ENCODE results near the gene TNN.
A peak's percentile ranks its signal among the peaks of the same experiment; 100 is the strongest.

The TNN gene

DNA sequence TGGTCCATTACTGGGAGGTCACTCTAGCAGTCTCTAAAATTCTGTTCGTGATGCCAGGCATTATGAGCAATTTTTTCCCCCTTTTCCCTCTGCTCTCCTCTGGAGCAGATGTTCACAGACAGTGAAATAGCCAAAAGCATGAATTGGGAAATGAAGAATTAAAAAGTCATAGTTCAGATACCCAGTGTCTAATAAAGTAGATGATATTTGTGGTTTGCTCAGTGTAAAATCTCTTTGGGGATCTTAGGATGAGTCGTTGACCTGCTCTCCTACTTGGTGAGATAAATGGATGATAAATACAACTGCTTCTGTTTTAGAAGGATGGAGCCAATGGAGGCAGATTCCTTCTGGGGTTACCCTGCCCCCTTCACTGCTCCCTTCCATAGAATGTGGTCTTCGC, 68.6 kb downstream of the TNN start:
- no peak overlapping the region for H3K4me3 ChIP-seq (ENCODE audit: low read depth, low read length)
- in situ Hi-C loops (cut with HindIII; ENCODE audit: low sequenced_read_pairs) = no loop called here
- TF ChIP-seq CTCF (IDR thresholded peaks at IDR 0.05; ENCODE audit: low read depth, low read length) = no peak
- DNase-seq (ENCODE audit: low read depth, low spot score) = no peak

- no peak for TF ChIP-seq CTCF (IDR thresholded peaks at IDR 0.05; ENCODE audit: low read depth, low read length)
- no peak for DNase-seq (ENCODE audit: low read depth, low spot score)
- H3K4me3 ChIP-seq (ENCODE audit: low read depth, low read length) = no peak overlapping the region
- in situ Hi-C loops (cut with HindIII; ENCODE audit: low sequenced_read_pairs) = no loop called here
These were observed 69.7 kb downstream of the TNN start for GRCh38 chr1:175137369-175137768.

DNA sequence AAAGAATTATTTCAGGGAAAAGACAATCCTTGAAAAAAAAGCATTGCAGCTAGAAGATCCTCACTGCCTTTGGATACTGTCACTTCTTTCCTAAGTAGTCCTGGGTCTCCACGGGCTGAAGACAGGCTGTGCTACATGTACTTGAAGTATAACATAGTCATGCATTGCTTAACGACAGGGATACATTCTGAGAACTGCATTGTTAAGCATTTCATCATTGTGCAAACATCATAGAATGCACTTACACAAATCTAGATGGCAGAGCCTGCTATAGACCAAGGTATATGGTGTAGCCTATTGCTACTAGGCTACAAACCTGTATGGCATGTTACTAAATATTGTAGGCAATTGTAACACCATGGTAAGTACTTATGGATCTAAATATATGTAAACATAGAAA, 70.9 kb downstream of the TNN start:
- no peak for DNase-seq (ENCODE audit: low read depth, low spot score)
- in situ Hi-C loops (cut with HindIII; ENCODE audit: low sequenced_read_pairs) = no loop called here
- no peak for TF ChIP-seq CTCF (IDR thresholded peaks at IDR 0.05; ENCODE audit: low read depth, low read length)
- no peak overlapping the region for H3K4me3 ChIP-seq (ENCODE audit: low read depth, low read length)

DNA sequence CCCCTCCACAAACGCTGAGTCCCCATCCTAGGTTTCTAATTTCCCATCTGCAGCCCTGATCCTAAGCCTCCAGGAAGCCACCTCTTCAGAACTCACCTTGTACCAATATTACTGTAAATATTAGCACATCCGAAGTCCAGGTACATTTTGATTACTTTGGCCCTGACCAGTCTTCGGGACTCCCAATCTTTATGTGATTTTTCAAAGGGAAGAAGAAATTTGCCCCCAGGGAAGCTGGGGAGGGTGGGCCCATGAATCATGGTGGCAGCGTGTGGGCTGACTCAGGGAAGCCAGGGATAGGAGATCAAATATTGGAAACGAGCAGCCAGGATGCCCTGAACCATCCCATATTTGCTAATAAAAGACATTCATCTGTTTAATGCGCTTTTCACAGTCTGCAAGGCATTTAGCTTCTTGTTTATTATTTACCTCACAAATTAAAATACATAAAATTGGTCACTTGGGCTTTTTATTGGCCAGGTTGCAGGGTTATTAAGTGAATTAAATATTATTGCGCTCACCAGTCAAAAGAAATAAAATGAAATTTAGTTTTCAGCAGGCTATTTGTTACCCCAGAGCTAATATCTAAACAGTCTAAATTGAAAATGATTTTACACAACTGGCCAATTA, 78.4 kb downstream of the TNN start:
- in situ Hi-C loops (cut with HindIII; ENCODE audit: low sequenced_read_pairs) = no loop called here
- no peak for TF ChIP-seq CTCF (IDR thresholded peaks at IDR 0.05; ENCODE audit: low read depth, low read length)
- H3K4me3 ChIP-seq (ENCODE audit: low read depth, low read length) = no peak overlapping the region
- DNase-seq (ENCODE audit: low read depth, low spot score) = no peak

DNA sequence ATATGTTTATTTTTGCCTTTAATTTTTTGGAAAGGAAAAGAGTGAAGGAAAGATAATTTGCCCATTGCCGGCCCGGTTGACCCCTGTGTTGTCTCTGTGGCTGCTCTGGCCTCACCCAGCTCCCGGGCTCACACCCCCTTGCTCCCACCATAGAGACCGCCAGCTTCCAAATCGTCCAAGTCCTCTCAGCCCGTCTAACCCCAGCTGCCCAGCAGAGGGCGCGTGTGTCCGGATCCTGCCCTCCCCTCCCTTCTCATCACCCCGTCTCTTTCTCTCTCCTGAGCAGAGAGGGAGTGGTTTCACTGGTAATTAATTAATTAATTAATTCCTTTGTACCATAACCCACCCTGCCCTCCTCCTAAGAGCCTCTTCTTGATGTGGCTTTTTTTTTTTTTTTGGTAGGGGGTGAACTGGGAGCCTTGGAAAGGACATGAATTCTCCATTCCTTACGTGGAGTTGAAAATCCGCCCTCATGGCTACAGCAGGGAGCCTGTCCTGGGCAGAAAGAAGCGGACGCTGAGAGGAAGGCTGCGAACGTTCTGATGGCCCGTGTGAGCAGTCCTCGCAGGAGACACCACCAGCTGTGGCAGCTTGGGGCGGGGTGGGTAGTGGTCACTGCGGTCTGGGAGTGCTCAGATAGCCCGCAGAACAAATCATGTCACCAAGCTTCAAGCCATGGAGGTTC, 79.0 kb downstream of the TNN start:
- in situ Hi-C loops (cut with HindIII; ENCODE audit: low sequenced_read_pairs) = no loop called here
- no peak overlapping the region for H3K4me3 ChIP-seq (ENCODE audit: low read depth, low read length)

DNA sequence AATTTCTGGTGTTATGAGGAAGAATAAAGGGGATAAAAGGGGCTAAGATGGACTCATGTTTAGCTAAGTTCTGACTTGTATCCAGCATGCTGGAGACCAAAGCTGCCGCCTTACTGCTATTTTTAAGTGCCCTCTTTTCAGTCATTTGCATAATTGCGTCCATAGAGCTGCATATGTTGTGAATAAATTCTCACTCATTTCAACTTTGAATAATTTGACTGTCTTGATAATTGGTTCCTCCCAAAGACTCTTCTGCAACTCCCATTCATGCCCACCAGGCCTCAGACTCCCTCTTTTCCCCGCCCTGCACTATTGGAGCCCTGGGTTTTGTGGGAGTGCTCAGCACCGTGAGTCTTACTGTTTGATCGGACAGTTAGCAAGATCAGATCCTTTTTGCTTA, 79.9 kb downstream of the TNN start:
- in situ Hi-C loops (cut with HindIII; ENCODE audit: low sequenced_read_pairs) = no loop called here
- H3K4me3 ChIP-seq (ENCODE audit: low read depth, low read length) = no peak overlapping the region
- no peak for TF ChIP-seq CTCF (IDR thresholded peaks at IDR 0.05; ENCODE audit: low read depth, low read length)
- DNase-seq (ENCODE audit: low read depth, low spot score) = no peak

More for the DNA sequence above, 79.0 kb downstream of the TNN start:
- TF ChIP-seq CTCF (IDR thresholded peaks at IDR 0.05; ENCODE audit: low read depth, low read length) = peak; percentile 97
- peak; percentile 42 for DNase-seq (ENCODE audit: low read depth, low spot score)
